H1 (cell line): ENCODE results near the gene COASY. TPM values are rescaled to one million over a fixed set of nuclear protein-coding genes. Genes with fewer than 3 reads are reported as not detected.

Experiments
- CTCF ChIA-PET: fragments of 300-600 bp; sonication (Branson Sonifier 250); formaldehyde crosslinking; loops from one replicate; lab custom pipeline; 2021; ENCODE audit not compliant: partially characterized antibody; lab: Charles Lee
- POLR2A ChIA-PET: fragments of 300-600 bp; sonication (Branson Sonifier 250); formaldehyde crosslinking; loops from one replicate; lab custom pipeline; 2021; ENCODE audit warnings: inconsistent platforms; ENCODE audit not compliant: partially characterized antibody; lab: Charles Lee
- DNase-seq, 2 experiments: peaks; one replicate each; pipeline versions ENCODE4 v3.0.0 to v3.0.0-alpha.2; 2010 to 2022; ENCODE audit warnings: low spot score in 2 of 2, low read depth in 1 of 2, mixed read lengths in 1 of 2
- FAIRE-seq: peaks from 2 replicates; lab custom pipeline; 2011; peaks lifted over from hg19 to GRCh38; lab: Jason Lieb, UNC
- H2AFZ ChIP-seq: 2 replicates; pipeline ENCODE4 v1.8.1; 2012; ENCODE audit warnings: low read length, inconsistent platforms
- H2AK5ac ChIP-seq: 2 replicates; pipeline ENCODE4 v1.6.1; 2013; ENCODE audit warnings: low read depth, low read length
- H2BK120ac ChIP-seq: replicated peaks from 2 replicates; pipeline ENCODE3; 2013; ENCODE audit warnings: low read depth, low read length, inconsistent platforms
- H2BK12ac ChIP-seq: 2 replicates; pipeline ENCODE4 v1.6.1; 2013; ENCODE audit warnings: low read depth, low read length
- H2BK15ac ChIP-seq: 2 replicates; pipeline ENCODE4 v1.6.1; 2013; ENCODE audit warnings: low read length
- H2BK20ac ChIP-seq: 2 replicates; pipeline ENCODE4 v1.6.1; 2013; ENCODE audit warnings: low read length
- H2BK5ac ChIP-seq: 2 replicates; pipeline ENCODE4 v1.6.1; 2013; ENCODE audit warnings: low read depth, low read length
- H3K14ac ChIP-seq: 2 replicates; pipeline ENCODE4 v1.6.1; 2013; ENCODE audit warnings: inconsistent platforms; ENCODE audit not compliant: insufficient read length
- H3K18ac ChIP-seq: 2 replicates; pipeline ENCODE4 v1.6.1; 2013; ENCODE audit warnings: low read length; ENCODE audit errors: extremely low read depth
- H3K23ac ChIP-seq: 2 replicates; pipeline ENCODE4 v1.6.1; 2013; ENCODE audit warnings: inconsistent platforms; ENCODE audit not compliant: insufficient read length
- H3K23me2 ChIP-seq: 2 replicates; pipeline ENCODE4 v1.6.1; 2013; ENCODE audit warnings: low read depth, low read length
- H3K27ac ChIP-seq: 2 replicates; pipeline ENCODE4 v1.6.1; 2011; ENCODE audit warnings: low read depth, low read length, inconsistent platforms
- H3K27me3 ChIP-seq, 4 experiments: replicated peaks in 1 of 4; 1 replicate in 1 of 4; 2 replicates in 3 of 4; pipeline versions ENCODE4 v1.6.1 to v1.8.1; 2011 to 2013; ENCODE audit warnings: low read length in 3 of 4, mild to moderate bottlenecking in 3 of 4, inconsistent platforms in 2 of 4, mixed read lengths in 2 of 4, moderate library complexity in 1 of 4; ENCODE audit not compliant: control insufficient read depth in 3 of 4, insufficient read depth in 3 of 4; ENCODE audit errors: extremely low read depth in 1 of 4
- H3K36me3 ChIP-seq, 4 experiments: 2 replicates each; pipeline versions ENCODE4 v1.6.1 to v1.8.1; 2011 to 2013; ENCODE audit warnings: mild to moderate bottlenecking in 4 of 4, low read length in 3 of 4, moderate library complexity in 2 of 4, control low read depth in 1 of 4, inconsistent platforms in 1 of 4; ENCODE audit not compliant: insufficient read depth in 4 of 4, control insufficient read depth in 2 of 4
- H3K4ac ChIP-seq: replicated peaks from 2 replicates; pipeline ENCODE3; 2013; ENCODE audit warnings: low read length, low read depth, mixed read lengths, inconsistent platforms; ENCODE audit not compliant: insufficient read length
- H3K4me1 ChIP-seq, 4 experiments: replicated peaks in 1 of 4; 1 replicate in 1 of 4; 2 replicates in 3 of 4; pipeline versions ENCODE4 v1.6.1 to v1.8.1; 2011 to 2013; ENCODE audit warnings: low read length in 3 of 4, inconsistent platforms in 2 of 4, mixed read lengths in 1 of 4; ENCODE audit not compliant: insufficient read depth in 4 of 4, control insufficient read depth in 3 of 4
- H3K4me2 ChIP-seq, 2 experiments: 2 replicates each; pipeline versions ENCODE4 v1.6.1 to v1.8.1; 2011 to 2013; ENCODE audit warnings: low read depth in 2 of 2, low read length in 2 of 2, control low read depth in 1 of 2, inconsistent platforms in 1 of 2, mild to moderate bottlenecking in 1 of 2; ENCODE audit not compliant: insufficient read depth in 1 of 2
- H3K4me3 ChIP-seq, 4 experiments: fragments of 200-600, 300-600 bp in 1 of 4; sonication (generic), shearing (Covaris generic), sonication (Bioruptor Twin) in 1 of 4; 2 replicates each; pipeline versions ENCODE4 v1.5.1 to v1.8.1; 2011 to 2016; ENCODE audit warnings: low read length in 4 of 4, low read depth in 3 of 4, control low read depth in 2 of 4, inconsistent platforms in 2 of 4, mild to moderate bottlenecking in 2 of 4, mixed read lengths in 1 of 4, moderate library complexity in 1 of 4; ENCODE audit not compliant: insufficient read depth in 2 of 4; ENCODE audit errors: extremely low read depth in 1 of 4
- H3K56ac ChIP-seq: replicated peaks from 2 replicates; pipeline ENCODE3; 2013; ENCODE audit warnings: low read depth, mild to moderate bottlenecking, mixed read lengths, low read length, inconsistent platforms; ENCODE audit not compliant: insufficient read length
- H3K79me1 ChIP-seq: 2 replicates; pipeline ENCODE4 v1.6.1; 2013; ENCODE audit warnings: low read depth, low read length, control low read depth
- H3K79me2 ChIP-seq, 2 experiments: 2 replicates each; pipeline versions ENCODE4 v1.6.1 to v1.8.1; 2012 to 2013; ENCODE audit warnings: low read length in 2 of 2, mild to moderate bottlenecking in 2 of 2, inconsistent platforms in 1 of 2; ENCODE audit not compliant: insufficient read depth in 2 of 2, control insufficient read depth in 1 of 2
- H3K9ac ChIP-seq, 4 experiments: replicated peaks in 1 of 4; 1 replicate in 1 of 4; 2 replicates in 3 of 4; pipeline versions ENCODE4 v1.6.1 to v1.8.1; 2011 to 2013; ENCODE audit warnings: low read depth in 3 of 4, low read length in 3 of 4, control low read depth in 2 of 4, mild to moderate bottlenecking in 2 of 4, moderate library complexity in 2 of 4, inconsistent platforms in 1 of 4; ENCODE audit errors: extremely low read depth in 1 of 4
- H3K9me3 ChIP-seq, 2 experiments: 2 replicates each; pipeline versions ENCODE4 v1.6.1 to v1.8.1; 2012 to 2013; ENCODE audit warnings: mild to moderate bottlenecking in 2 of 2, moderate library complexity in 2 of 2, control low read depth in 1 of 2, inconsistent platforms in 1 of 2, low read depth in 1 of 2, low read length in 1 of 2, mixed read lengths in 1 of 2; ENCODE audit not compliant: insufficient read depth in 2 of 2
- H4K20me1 ChIP-seq, 2 experiments: replicated peaks in 1 of 2; 2 replicates each; pipeline versions ENCODE3 to v1.8.1; 2011 to 2013; ENCODE audit warnings: inconsistent platforms in 2 of 2, low read length in 2 of 2, mild to moderate bottlenecking in 1 of 2; ENCODE audit not compliant: insufficient read depth in 2 of 2, control insufficient read depth in 1 of 2
- H4K5ac ChIP-seq: 2 replicates; pipeline ENCODE4 v1.6.1; 2013; ENCODE audit warnings: low read length, low read depth, mixed read lengths, inconsistent platforms; ENCODE audit not compliant: insufficient read length
- H4K8ac ChIP-seq: 2 replicates; pipeline ENCODE4 v1.8.0; 2013; ENCODE audit warnings: mild to moderate bottlenecking, moderate library complexity, low read length, inconsistent platforms; ENCODE audit not compliant: insufficient read depth; ENCODE audit errors: extremely low read depth
- H4K91ac ChIP-seq: replicated peaks from 2 replicates; pipeline ENCODE3; 2013; ENCODE audit warnings: low read length, mixed read lengths, inconsistent platforms; ENCODE audit not compliant: insufficient read length
- CTCF ChIP-seq, 3 experiments: IDR thresholded peaks; 1 replicate in 2 of 3; 2 replicates in 1 of 3; pipeline versions ENCODE4 v1.5.1 to v1.6.1; 2011; ENCODE audit warnings: low read length in 3 of 3, mild to moderate bottlenecking in 3 of 3, inconsistent platforms in 2 of 3, low read depth in 1 of 3, moderate library complexity in 1 of 3; ENCODE audit not compliant: insufficient read depth in 1 of 3; ENCODE audit errors: control extremely low read depth in 1 of 3
- RAD21 ChIP-seq, 2 experiments: IDR thresholded peaks in 1 of 2; conservative IDR thresholded peaks in 1 of 2; 2 replicates each; pipeline ENCODE4 v1.6.1; 2011; ENCODE audit warnings: low read depth in 2 of 2, low read length in 2 of 2, improper control_type of control experiment in 1 of 2, inconsistent platforms in 1 of 2, mild to moderate bottlenecking in 1 of 2, moderate library complexity in 1 of 2
- SIN3A ChIP-seq, 2 experiments: IDR thresholded peaks in 1 of 2; conservative IDR thresholded peaks in 1 of 2; 2 replicates each; pipeline ENCODE4 v1.6.1; 2011 to 2012; ENCODE audit warnings: low read length in 2 of 2, improper control_type of control experiment in 1 of 2, low read depth in 1 of 2, mild to moderate bottlenecking in 1 of 2
- WGBS, 2 experiments: shearing (Covaris generic) in 1 of 2; methylation state at CpG; one replicate each; pipeline versions ENCODE4 v1.1.6 to v1.1.7; 2013 to 2015; ENCODE audit warnings: low lambda C conversion rate in 2 of 2, mixed read lengths in 2 of 2, inconsistent platforms in 1 of 2, low coverage in 1 of 2, missing lambda C conversion rate in 1 of 2; ENCODE audit not compliant: insufficient replicate concordance in 2 of 2, insufficient coverage in 1 of 2, insufficient read length in 1 of 2; ENCODE audit errors: extremely low coverage in 1 of 2, missing lambda C conversion rate in 1 of 2; 5-methylcytosine and 5-hydroxymethylcytosine counted together
- polyA plus RNA-seq, 7 experiments: library from polyadenylated mRNA; depleted of rRNA in 3 of 7; stranded (reverse) in 5 of 7; unstranded in 2 of 7; fragments of >200 nt in 5 of 7; fragments of 200-250 nt in 2 of 7; gene quantifications; 1 replicate in 5 of 7; 2 replicates in 1 of 7; 4 replicates in 1 of 7; pipeline versions ENCODE4 v1.2.1 to v1.2.3, GENCODE V29; 2011 to 2013; ENCODE audit warnings: missing spikeins in 2 of 7, mixed read lengths in 2 of 7
- total RNA-seq: library from RNA; stranded (reverse); fragmentation: NEBNext Ultra II Directional; extraction: Animal tissue kit (Norgen Biotek cat#: 25700); gene quantifications from 2 replicates; pipeline ENCODE4 v1.2.1, GENCODE V29; 2021

Gene COASY
- total and polyA plus RNA-seq, 2 of the 8 experiments (the other 6 are each of a cell fraction or from before 2014, with no cell fraction given) = 64.5 to 100 TPM

- H2AFZ ChIP-seq = no peak overlapping the region
- H3K27me3 ChIP-seq = no peaks in the 10 kb centered on the region; a peak in 1 of 7 replicates
- peak overlapping the region; percentile 30 for H4K91ac ChIP-seq
- ChIA-PET CTCF (interaction anchor here (0.8 to 3.1 kb wide), 5 partner anchors 12 to 126 kb away, joined by 3 to 15 read pairs (median 4); partner anchors contain the start of gene MLX), POLR2A (interaction anchor here (1.2 to 2.9 kb wide), 6 partner anchors 13 to 220 kb away, joined by 3 to 16 read pairs (median 7); partner anchors contain the start of genes MLX, NAGLU and VPS25)
- TF ChIP-seq CTCF (IDR thresholded peaks at IDR 0.05; ENCODE audit: control extremely low read depth in 1 of 3, insufficient read depth in 1 of 3, low read depth in 1 of 3, low read length in 3 of 3) = peak; percentile 16 to 25 (median 17); a peak in 3 of 4 replicates
- no peak for TF ChIP-seq SIN3A (conservative IDR thresholded peaks at IDR 0.05 in 1 of 2, IDR thresholded peaks at IDR 0.05 in 1 of 2; ENCODE audit: low read depth in 1 of 2, low read length in 2 of 2)
- peak; percentile 2 to 26; a peak in 2 of 4 replicates for TF ChIP-seq RAD21 (IDR thresholded peaks at IDR 0.05 in 1 of 2, conservative IDR thresholded peaks at IDR 0.05 in 1 of 2; ENCODE audit: low read depth in 2 of 2, low read length in 2 of 2)
- H3K79me2 ChIP-seq = no peaks in the 10 kb centered on the region; a peak in 1 of 4 replicates
- H3K9ac ChIP-seq = no peak overlapping the region
- peaks cover 2% of the 10 kb centered on the region for H3K79me1 ChIP-seq
- H3K36me3 ChIP-seq = no peaks in the 10 kb centered on the region
- H2AK5ac ChIP-seq = no peak overlapping the region
- WGBS, 2 experiments = 91% methylated on average over 38 of the region's 45 CpGs; no CpG with 5 or more reads in 1 of the 2 experiments
- no peak overlapping the region for H3K18ac ChIP-seq
- H2BK120ac ChIP-seq = no peak overlapping the region
- H2BK12ac ChIP-seq = 0 out of 2 replicates have a peak overlapping the region, but pooled peaks have one; percentile 17
- no peak overlapping the region for H3K56ac ChIP-seq
- peaks cover 5% of the 10 kb centered on the region; the same call in 1 of the 2 replicates for H3K23me2 ChIP-seq
- peaks cover 0 to 12% (median 7%) of the 10 kb centered on the region in 4 experiments; a peak in 6 of 7 replicates for H3K4me1 ChIP-seq
- H3K4me2 ChIP-seq = peak overlapping the region; percentile 75 to 87; a peak in 2 of 4 replicates
- no peak overlapping the region for H2BK5ac ChIP-seq
- H3K4ac ChIP-seq = no peak overlapping the region
- H3K4me3 ChIP-seq = peak overlapping the region in 1 of 4 experiments; percentile 74; a peak in 1 of 8 replicates
- DNase-seq (no peak), FAIRE-seq (no peak)
- H2BK20ac ChIP-seq = no peak overlapping the region
- no peaks in the 10 kb centered on the region for H3K9me3 ChIP-seq
- peaks cover 0 to 1% of the 10 kb centered on the region in 2 experiments for H4K20me1 ChIP-seq
- no peak overlapping the region; the same call in 1 of the 2 replicates for H3K27ac ChIP-seq
- no peak overlapping the region for H2BK15ac ChIP-seq
- H4K5ac ChIP-seq = no peak overlapping the region
- no peak overlapping the region for H3K14ac ChIP-seq
- H4K8ac ChIP-seq = no peak overlapping the region
- no peak overlapping the region for H3K23ac ChIP-seq
Measured at GRCh38 chr17:42553161-42553818, 8.7 kb upstream of the COASY start.
